ENCODE measurements around the gene TMEM233. TPM values are rescaled to one million over a fixed set of nuclear protein-coding genes. Genes with fewer than 3 reads are reported as not detected.
A peak's percentile ranks its signal among the peaks of the same experiment; 100 is the strongest.

TMEM233 gene
- polyA plus RNA-seq, 1 donor: 0.51 TPM

DNA sequence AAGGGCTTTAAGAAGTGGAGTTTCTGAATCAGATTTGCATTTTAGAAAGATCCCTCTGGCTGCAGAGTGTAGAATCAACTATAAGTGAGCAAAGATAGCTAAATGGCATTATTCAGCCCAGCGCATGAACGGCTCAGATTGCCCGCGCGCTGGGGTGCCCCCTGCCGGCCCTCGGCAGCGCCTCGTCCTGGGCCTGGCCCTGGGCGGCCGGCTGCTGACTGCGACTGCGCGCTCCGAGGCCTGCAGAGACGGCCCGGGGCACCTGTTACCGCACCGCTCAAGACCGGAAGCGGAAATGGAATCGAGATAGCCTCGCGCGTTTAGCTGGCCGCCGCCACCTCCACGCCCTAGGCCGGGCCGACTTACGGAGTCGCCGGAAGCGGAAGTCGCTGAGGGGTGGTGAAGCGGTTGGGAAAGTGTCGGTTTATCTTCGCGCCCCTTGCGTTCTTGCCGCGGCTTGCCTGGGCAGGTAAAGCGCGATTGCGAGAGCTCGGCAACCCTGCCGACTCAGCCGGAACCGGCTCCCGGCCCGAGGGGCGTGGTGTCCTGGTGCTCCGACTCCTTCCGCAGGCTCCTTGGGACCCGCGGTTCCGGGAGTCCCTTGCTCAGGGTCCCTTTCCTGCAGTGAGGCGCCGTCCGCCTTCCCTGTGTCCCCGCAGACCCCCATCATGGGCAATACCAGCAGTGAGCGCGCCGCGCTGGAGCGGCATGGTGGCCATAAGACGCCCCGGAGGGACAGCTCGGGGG lies 74.2 kb downstream of the TMEM233 start, which contains the start of gene PRKAB1:
Gene PRKAB1, plus strand, starts transcription at position 557 of the 747 bp plus-strand sequence. Its CDS starts 112 bp downstream, at position 669.
- Histone ChIP-seq H3K27ac (ENCODE audit: low read length) (peak within 1 kb of the TSS; percentile 97), H3K9me3 (ENCODE audit: control insufficient read depth, low read depth, low read length) (peaks cover 2% of the 10 kb centered on the region), H3K4me3 (ENCODE audit: low read length) (peak within 1 kb of the TSS; percentile 100), H3K4me1 (ENCODE audit: control insufficient read depth, insufficient read depth, low read length) (peaks cover 24% of the 10 kb centered on the region), H3K27me3 (ENCODE audit: control insufficient read depth, insufficient read depth, low read length) (no peaks in the 10 kb centered on the region), H3K36me3 (ENCODE audit: control insufficient read depth, insufficient read depth, low read length) (peaks cover 12% of the 10 kb centered on the region)
- no CpG with 5 or more reads among the region's 69 CpGs for WGBS (ENCODE audit: insufficient coverage, low lambda C conversion rate)
- DNase-seq: peak; percentile 98 to 99

DNA sequence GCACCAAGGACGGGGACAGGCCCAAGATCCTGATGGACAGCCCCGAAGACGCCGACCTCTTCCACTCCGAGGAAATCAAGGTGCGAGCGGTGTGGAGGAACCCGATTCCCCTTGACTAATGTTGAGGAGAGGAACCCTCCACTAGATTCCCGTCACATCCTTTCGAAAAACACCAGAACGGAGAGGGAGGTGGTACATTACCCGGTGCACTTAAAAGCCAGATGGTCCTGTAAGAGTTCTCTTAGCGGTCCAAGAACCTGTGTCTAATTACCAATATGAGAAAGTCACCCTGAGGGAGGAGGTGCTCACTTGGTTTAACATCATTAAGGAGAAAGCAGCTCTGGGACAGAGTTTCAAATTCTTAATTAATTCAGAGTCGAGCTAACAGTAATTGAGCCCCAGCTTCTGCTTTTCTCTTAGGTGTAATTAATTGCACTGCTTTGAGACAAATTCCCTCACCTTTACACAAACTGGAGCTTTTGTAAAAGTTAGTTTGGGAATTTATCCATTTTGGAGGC lies 74.8 kb downstream of the TMEM233 start:
- no CpG with 5 or more reads among the region's 14 CpGs for WGBS (ENCODE audit: insufficient coverage, low lambda C conversion rate)
- peaks cover 2% of the 10 kb centered on the region for H3K9me3 ChIP-seq (ENCODE audit: control insufficient read depth, low read depth, low read length)
- peaks cover 26% of the 10 kb centered on the region for H3K4me1 ChIP-seq (ENCODE audit: control insufficient read depth, insufficient read depth, low read length)
- no peak for DNase-seq
- H3K4me3 ChIP-seq (ENCODE audit: low read length): peak overlapping the region; percentile 100
- no peaks in the 10 kb centered on the region for H3K27me3 ChIP-seq (ENCODE audit: control insufficient read depth, insufficient read depth, low read length)
- peaks cover 18% of the 10 kb centered on the region for H3K36me3 ChIP-seq (ENCODE audit: control insufficient read depth, insufficient read depth, low read length)
- H3K27ac ChIP-seq (ENCODE audit: low read length): peak overlapping the region; percentile 97

DNA sequence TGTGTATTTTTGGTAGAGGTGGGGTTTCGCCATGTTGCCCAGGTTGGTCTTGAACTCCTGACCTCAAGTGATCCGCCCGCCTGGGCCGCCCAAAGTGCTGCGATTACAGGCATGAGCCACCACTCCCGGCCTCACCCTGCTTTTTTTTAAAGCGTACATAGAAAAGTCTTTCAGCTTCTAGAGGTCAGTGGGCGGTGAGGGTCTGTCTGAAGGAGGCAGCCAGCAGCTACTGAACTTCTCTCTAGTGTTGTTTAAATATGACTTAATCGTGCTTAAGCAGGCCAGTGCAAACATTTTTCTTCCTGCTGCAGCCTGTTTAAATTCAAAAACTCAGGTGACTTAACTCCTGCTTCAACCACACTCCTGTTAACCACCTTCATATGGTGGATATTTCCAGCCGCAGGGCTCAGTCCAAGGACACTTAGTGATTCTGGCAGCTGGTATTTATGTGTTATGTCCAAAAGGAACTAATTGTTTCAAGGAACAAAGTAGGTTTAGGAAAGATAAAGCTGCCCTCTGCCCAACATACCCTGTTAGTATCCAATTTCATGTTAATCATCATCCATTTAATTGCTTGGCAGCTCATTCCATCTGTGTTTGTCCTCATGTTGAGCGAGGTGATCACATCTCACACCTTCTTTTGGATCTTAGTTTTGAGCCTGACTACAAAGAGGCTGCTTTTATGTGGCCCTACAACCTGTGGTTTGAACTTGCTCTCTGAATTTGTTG lies 76.3 kb downstream of the TMEM233 start:
- Histone ChIP-seq H3K27me3 (ENCODE audit: control insufficient read depth, insufficient read depth, low read length) (no peaks in the 10 kb centered on the region), H3K4me1 (ENCODE audit: control insufficient read depth, insufficient read depth, low read length) (peaks cover 33% of the 10 kb centered on the region), H3K27ac (ENCODE audit: low read length) (peak overlapping the region; percentile 97), H3K9me3 (ENCODE audit: control insufficient read depth, low read depth, low read length) (peaks cover 2% of the 10 kb centered on the region), H3K4me3 (ENCODE audit: low read length) (peak overlapping the region; percentile 27), H3K36me3 (ENCODE audit: control insufficient read depth, insufficient read depth, low read length) (peaks cover 33% of the 10 kb centered on the region)
- WGBS (ENCODE audit: insufficient coverage, low lambda C conversion rate): no CpG with 5 or more reads among the region's 11 CpGs
- peak; percentile 64 to 86 for DNase-seq

DNA sequence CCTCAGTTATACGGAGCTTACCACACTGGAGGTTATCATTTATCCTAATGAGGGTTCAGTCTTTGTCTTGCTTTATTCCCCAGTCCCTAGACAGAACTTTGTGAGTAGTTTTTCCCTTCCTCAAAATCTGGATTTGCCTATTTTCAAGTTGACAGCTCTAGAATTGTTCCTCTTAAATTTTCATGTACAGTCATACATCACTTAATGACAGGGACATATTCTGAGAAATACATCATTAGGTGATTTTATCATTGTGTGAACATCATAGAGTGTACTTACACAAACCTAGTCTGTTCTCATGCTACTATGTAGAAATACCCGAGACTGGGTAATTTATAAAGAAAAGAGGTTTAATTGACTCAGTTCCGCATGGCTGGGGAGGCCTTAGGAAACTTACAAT lies 77.5 kb downstream of the TMEM233 start:
- WGBS (ENCODE audit: insufficient coverage, low lambda C conversion rate): 60% methylated on average over 2 of the region's 3 CpGs
- peak overlapping the region; percentile 97 for H3K27ac ChIP-seq (ENCODE audit: low read length)

DNA sequence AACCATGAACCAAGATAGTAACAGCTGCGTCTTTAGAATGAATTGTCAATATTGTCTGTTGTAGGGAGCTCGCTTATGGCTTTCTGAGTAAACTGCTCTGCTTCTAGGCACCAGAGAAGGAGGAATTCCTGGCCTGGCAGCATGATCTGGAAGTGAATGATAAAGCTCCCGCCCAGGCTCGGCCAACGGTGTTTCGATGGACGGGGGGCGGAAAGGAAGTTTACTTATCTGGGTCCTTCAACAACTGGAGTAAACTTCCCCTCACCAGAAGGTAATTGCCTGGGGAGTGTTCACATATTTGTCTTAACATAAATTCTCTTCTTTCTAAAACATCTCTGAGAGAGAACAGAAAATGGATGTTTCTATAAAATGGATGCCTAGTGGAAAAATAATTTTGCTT lies 78.6 kb downstream of the TMEM233 start:
- no peak overlapping the region for H3K4me3 ChIP-seq (ENCODE audit: low read length)
- no peaks in the 10 kb centered on the region for H3K27me3 ChIP-seq (ENCODE audit: control insufficient read depth, insufficient read depth, low read length)
- peaks cover 33% of the 10 kb centered on the region for H3K4me1 ChIP-seq (ENCODE audit: control insufficient read depth, insufficient read depth, low read length)
- H3K36me3 ChIP-seq (ENCODE audit: control insufficient read depth, insufficient read depth, low read length): peaks cover 56% of the 10 kb centered on the region
- H3K9me3 ChIP-seq (ENCODE audit: control insufficient read depth, low read depth, low read length): peaks cover 2% of the 10 kb centered on the region
- no peak for DNase-seq
- no CpG with 5 or more reads among the region's 8 CpGs for WGBS (ENCODE audit: insufficient coverage, low lambda C conversion rate)
- no peak overlapping the region for H3K27ac ChIP-seq (ENCODE audit: low read length)

More for the DNA sequence above, 77.5 kb downstream of the TMEM233 start:
- H3K36me3 ChIP-seq (ENCODE audit: control insufficient read depth, insufficient read depth, low read length): peaks cover 45% of the 10 kb centered on the region
- H3K27me3 ChIP-seq (ENCODE audit: control insufficient read depth, insufficient read depth, low read length): no peaks in the 10 kb centered on the region
- DNase-seq: no peak
- H3K4me3 ChIP-seq (ENCODE audit: low read length): no peak overlapping the region
- H3K4me1 ChIP-seq (ENCODE audit: control insufficient read depth, insufficient read depth, low read length): peaks cover 33% of the 10 kb centered on the region
- peaks cover 2% of the 10 kb centered on the region for H3K9me3 ChIP-seq (ENCODE audit: control insufficient read depth, low read depth, low read length)

DNA sequence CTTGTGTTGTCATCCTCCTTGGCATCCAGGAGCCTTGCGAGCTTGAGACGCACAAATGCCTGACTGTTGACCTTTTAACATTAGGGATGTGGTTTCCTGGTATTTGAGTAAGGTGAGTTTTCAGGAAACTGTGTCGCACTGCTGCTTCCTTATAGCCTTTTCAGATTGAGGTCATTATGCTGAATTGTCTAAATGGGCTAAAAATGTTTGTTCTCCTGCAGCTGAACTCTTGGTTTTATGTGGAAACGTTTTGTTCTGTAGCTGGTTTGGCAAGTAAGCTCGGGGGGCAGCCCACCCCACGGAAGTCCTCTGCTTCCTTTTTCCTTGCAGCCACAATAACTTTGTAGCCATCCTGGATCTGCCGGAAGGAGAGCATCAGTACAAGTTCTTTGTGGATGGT lies 80.1 kb downstream of the TMEM233 start:
- H3K27me3 ChIP-seq (ENCODE audit: control insufficient read depth, insufficient read depth, low read length): no peaks in the 10 kb centered on the region
- no peak overlapping the region for H3K4me3 ChIP-seq (ENCODE audit: low read length)
- peaks cover 33% of the 10 kb centered on the region for H3K4me1 ChIP-seq (ENCODE audit: control insufficient read depth, insufficient read depth, low read length)
- peaks cover 70% of the 10 kb centered on the region for H3K36me3 ChIP-seq (ENCODE audit: control insufficient read depth, insufficient read depth, low read length)
- H3K27ac ChIP-seq (ENCODE audit: low read length): peak overlapping the region; percentile 49
- no CpG with 5 or more reads among the region's 7 CpGs for WGBS (ENCODE audit: insufficient coverage, low lambda C conversion rate)
- DNase-seq: peak in 1 of 2 donors; percentile 27
- H3K9me3 ChIP-seq (ENCODE audit: control insufficient read depth, low read depth, low read length): no peaks in the 10 kb centered on the region

DNA sequence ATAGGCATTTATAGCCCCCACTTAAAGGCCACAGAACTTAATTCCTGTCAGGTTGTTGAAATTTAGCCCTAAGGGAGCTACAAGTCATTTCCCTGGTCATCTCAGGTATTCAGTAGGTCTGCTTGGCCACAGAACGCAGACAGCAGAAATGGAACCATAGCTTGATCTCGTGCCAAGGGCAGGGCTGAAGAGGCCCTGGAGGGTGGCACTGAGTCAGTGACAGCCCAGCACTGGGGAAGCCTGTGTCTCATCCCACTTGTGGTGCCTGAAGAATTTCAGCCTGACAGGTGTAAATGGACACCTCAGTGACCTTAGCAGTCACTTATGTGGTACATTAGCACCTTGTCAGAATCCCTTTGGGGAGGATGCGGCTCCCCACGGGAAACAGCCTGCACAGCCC lies 81.0 kb downstream of the TMEM233 start:
- H3K36me3 ChIP-seq (ENCODE audit: control insufficient read depth, insufficient read depth, low read length): peaks cover 79% of the 10 kb centered on the region
- H3K9me3 ChIP-seq (ENCODE audit: control insufficient read depth, low read depth, low read length): no peaks in the 10 kb centered on the region
- WGBS (ENCODE audit: insufficient coverage, low lambda C conversion rate): no CpG with 5 or more reads among the region's 4 CpGs
- DNase-seq: no peak
- no peak overlapping the region for H3K4me3 ChIP-seq (ENCODE audit: low read length)
- no peak overlapping the region for H3K27ac ChIP-seq (ENCODE audit: low read length)
- H3K27me3 ChIP-seq (ENCODE audit: control insufficient read depth, insufficient read depth, low read length): no peaks in the 10 kb centered on the region
- H3K4me1 ChIP-seq (ENCODE audit: control insufficient read depth, insufficient read depth, low read length): peaks cover 37% of the 10 kb centered on the region

DNA sequence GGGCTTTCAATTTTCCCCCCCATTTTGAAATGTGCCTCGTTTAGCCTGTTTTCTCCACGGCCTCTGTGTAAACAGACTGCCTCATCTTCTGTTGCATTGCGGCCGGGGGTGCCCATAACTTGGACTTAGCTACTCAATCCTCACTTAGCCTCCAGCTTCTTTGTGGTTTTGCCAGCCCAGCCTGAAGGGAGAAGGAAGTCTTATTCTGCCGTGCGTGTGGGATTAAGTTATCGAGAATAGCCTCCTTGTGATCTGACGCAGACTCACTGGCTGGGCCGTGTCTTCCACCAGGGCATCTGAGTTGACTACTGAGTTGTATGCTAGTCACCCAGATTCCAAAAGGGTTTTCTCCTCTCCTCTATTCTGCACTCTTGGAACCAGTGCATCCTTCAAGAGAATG lies 82.4 kb downstream of the TMEM233 start:
- WGBS (ENCODE audit: insufficient coverage, low lambda C conversion rate): 75% methylated on average over 2 of the region's 9 CpGs
- no peak overlapping the region for H3K27ac ChIP-seq (ENCODE audit: low read length)
- H3K27me3 ChIP-seq (ENCODE audit: control insufficient read depth, insufficient read depth, low read length): no peaks in the 10 kb centered on the region
- H3K4me3 ChIP-seq (ENCODE audit: low read length): no peak overlapping the region
- DNase-seq: no peak
- H3K4me1 ChIP-seq (ENCODE audit: control insufficient read depth, insufficient read depth, low read length): peaks cover 38% of the 10 kb centered on the region
- peaks cover 94% of the 10 kb centered on the region for H3K36me3 ChIP-seq (ENCODE audit: control insufficient read depth, insufficient read depth, low read length)
- no peaks in the 10 kb centered on the region for H3K9me3 ChIP-seq (ENCODE audit: control insufficient read depth, low read depth, low read length)

DNA sequence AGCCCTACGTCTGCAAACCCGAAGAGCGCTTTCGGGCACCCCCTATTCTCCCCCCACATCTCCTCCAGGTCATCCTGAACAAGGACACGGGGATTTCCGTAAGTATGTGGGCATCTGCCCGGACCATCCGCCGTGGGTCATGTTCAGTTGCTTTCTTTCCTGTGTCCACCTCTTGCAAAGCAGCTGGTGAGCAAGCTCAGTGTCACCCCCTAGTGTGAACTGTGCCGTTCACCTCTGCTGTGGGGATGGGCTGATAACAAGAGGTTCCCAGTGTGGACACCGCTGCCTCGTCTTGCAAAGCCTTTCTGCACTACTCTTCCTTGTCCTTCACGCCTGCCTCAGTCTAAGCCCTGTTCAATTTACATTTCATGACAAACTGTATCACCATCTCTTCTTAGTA lies 83.0 kb downstream of the TMEM233 start:
- Histone ChIP-seq H3K27me3 (ENCODE audit: control insufficient read depth, insufficient read depth, low read length) (no peaks in the 10 kb centered on the region), H3K4me3 (ENCODE audit: low read length) (no peak overlapping the region), H3K36me3 (ENCODE audit: control insufficient read depth, insufficient read depth, low read length) (peaks cover 96% of the 10 kb centered on the region), H3K4me1 (ENCODE audit: control insufficient read depth, insufficient read depth, low read length) (peaks cover 43% of the 10 kb centered on the region), H3K27ac (ENCODE audit: low read length) (no peak overlapping the region), H3K9me3 (ENCODE audit: control insufficient read depth, low read depth, low read length) (no peaks in the 10 kb centered on the region)
- no peak for DNase-seq
- WGBS (ENCODE audit: insufficient coverage, low lambda C conversion rate): no CpG with 5 or more reads among the region's 13 CpGs

DNA sequence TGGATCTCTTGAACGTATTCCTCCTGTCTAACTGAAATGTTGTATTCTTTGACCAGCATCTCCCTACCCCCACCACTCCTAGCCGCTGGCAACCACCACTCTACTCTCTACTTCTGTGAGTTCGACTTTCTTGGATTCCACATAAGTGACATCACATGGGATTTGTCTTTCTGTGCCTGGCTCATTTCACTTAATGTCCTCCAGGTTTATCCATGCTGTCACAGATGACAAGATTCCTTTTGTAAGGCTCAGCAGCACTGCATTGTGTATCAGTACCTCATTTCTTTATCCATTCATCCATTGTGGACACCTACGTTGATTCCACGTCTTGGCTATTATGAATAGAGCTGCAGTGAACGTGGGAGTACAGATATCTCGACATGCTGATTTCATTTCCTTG lies 84.9 kb downstream of the TMEM233 start:
- no peaks in the 10 kb centered on the region for H3K9me3 ChIP-seq (ENCODE audit: control insufficient read depth, low read depth, low read length)
- H3K36me3 ChIP-seq (ENCODE audit: control insufficient read depth, insufficient read depth, low read length): peaks cover 85% of the 10 kb centered on the region
- no peaks in the 10 kb centered on the region for H3K27me3 ChIP-seq (ENCODE audit: control insufficient read depth, insufficient read depth, low read length)
- no peak overlapping the region for H3K27ac ChIP-seq (ENCODE audit: low read length)
- no peak for DNase-seq
- WGBS (ENCODE audit: insufficient coverage, low lambda C conversion rate): no CpG with 5 or more reads among the region's 7 CpGs
- H3K4me3 ChIP-seq (ENCODE audit: low read length): no peak overlapping the region
- peaks cover 50% of the 10 kb centered on the region for H3K4me1 ChIP-seq (ENCODE audit: control insufficient read depth, insufficient read depth, low read length)

Data from large intestine (tissue), 3 donors.